ENCODE results near the gene SIRT7.

The SIRT7 gene

GRCh38 chr17:81932333-81932983, 14.5 kb upstream of the SIRT7 start:
- CTCF ChIA-PET: no interaction called here
- peak overlapping the region; percentile 24 for H3K27ac Mint-ChIP-seq
- peaks cover 39% of the 10 kb centered on the region for H3K27me3 Mint-ChIP-seq
- no peaks in the 10 kb centered on the region for H3K9me3 Mint-ChIP-seq
- DNase-seq: no peak
- H3K36me3 Mint-ChIP-seq: no peaks in the 10 kb centered on the region
- no peak overlapping the region for H3K4me3 Mint-ChIP-seq
- H3K4me1 Mint-ChIP-seq: peaks cover 20% of the 10 kb centered on the region

- DNase-seq: no peak
- Mint-ChIP-seq H3K27ac (no peak overlapping the region), H3K27me3 (peaks cover 39% of the 10 kb centered on the region), H3K4me3 (no peak overlapping the region), H3K9me3 (no peaks in the 10 kb centered on the region), H3K4me1 (peaks cover 20% of the 10 kb centered on the region), H3K36me3 (no peaks in the 10 kb centered on the region)
- CTCF ChIA-PET: no interaction called here
Measured at GRCh38 chr17:81931557-81932332, 13.8 kb upstream of the SIRT7 start.

GRCh38 chr17:81931189-81931556, 13.2 kb upstream of the SIRT7 start:
- peak overlapping the region; percentile 17 for H3K27ac Mint-ChIP-seq
- DNase-seq: no peak
- CTCF ChIA-PET: no interaction called here
- peaks cover 39% of the 10 kb centered on the region for H3K27me3 Mint-ChIP-seq
- no peaks in the 10 kb centered on the region for H3K9me3 Mint-ChIP-seq
- H3K36me3 Mint-ChIP-seq: no peaks in the 10 kb centered on the region
- H3K4me1 Mint-ChIP-seq: peaks cover 20% of the 10 kb centered on the region
- H3K4me3 Mint-ChIP-seq: peak overlapping the region; percentile 15

- H3K27me3 Mint-ChIP-seq: peaks cover 39% of the 10 kb centered on the region
- CTCF ChIA-PET: no interaction called here
Measured at GRCh38 chr17:81930142-81931125, 12.5 kb upstream of the SIRT7 start.

GRCh38 chr17:81929253-81930141, 11.5 kb upstream of the SIRT7 start:
- peaks cover 39% of the 10 kb centered on the region for H3K27me3 Mint-ChIP-seq
- H3K36me3 Mint-ChIP-seq: no peaks in the 10 kb centered on the region
- no peak for DNase-seq
- CTCF ChIA-PET: no interaction called here
- no peak overlapping the region for H3K27ac Mint-ChIP-seq
- H3K4me3 Mint-ChIP-seq: peak overlapping the region; percentile 49
- H3K9me3 Mint-ChIP-seq: no peaks in the 10 kb centered on the region
- H3K4me1 Mint-ChIP-seq: peaks cover 31% of the 10 kb centered on the region

More at GRCh38 chr17:81930142-81931125, 12.5 kb upstream of the SIRT7 start:
- no peaks in the 10 kb centered on the region for H3K9me3 Mint-ChIP-seq
- H3K4me1 Mint-ChIP-seq: peaks cover 21% of the 10 kb centered on the region
- H3K36me3 Mint-ChIP-seq: no peaks in the 10 kb centered on the region
- peak overlapping the region; percentile 15 for H3K4me3 Mint-ChIP-seq
- DNase-seq: no peak
- peak overlapping the region; percentile 49 for H3K27ac Mint-ChIP-seq

GRCh38 chr17:81928544-81929252, 10.7 kb upstream of the SIRT7 start:
- H3K9me3 Mint-ChIP-seq: no peaks in the 10 kb centered on the region
- H3K36me3 Mint-ChIP-seq: no peaks in the 10 kb centered on the region
- H3K27me3 Mint-ChIP-seq: peaks cover 39% of the 10 kb centered on the region
- H3K4me3 Mint-ChIP-seq: peak overlapping the region; percentile 58
- peaks cover 38% of the 10 kb centered on the region for H3K4me1 Mint-ChIP-seq
- DNase-seq: no peak
- CTCF ChIA-PET: interaction anchor here (2.3 kb wide), 1 partner anchor 12 kb away, joined by 8 read pairs; the partner anchor contains the start of gene SIRT7
- no peak overlapping the region for H3K27ac Mint-ChIP-seq

GRCh38 chr17:81927653-81928543, 9.9 kb upstream of the SIRT7 start, which contains the start of gene MAFG:
TSS of gene MAFG (minus strand) at chr17:81927735. CDS start at chr17:81923185, 4,550 bp downstream.
- CTCF ChIA-PET: interaction anchor here (0.8 to 2.3 kb wide), 4 partner anchors 11 to 110 kb away, joined by 3 to 8 read pairs (median 4); partner anchors contain the start of genes DCXR and SIRT7
- Mint-ChIP-seq H3K9me3 (no peaks in the 10 kb centered on the region), H3K4me1 (peaks cover 41% of the 10 kb centered on the region), H3K36me3 (peaks cover under 1% of the 10 kb centered on the region), H3K27ac (peak within 1 kb of the TSS; percentile 94), H3K4me3 (peak within 1 kb of the TSS; percentile 88), H3K27me3 (peaks cover 39% of the 10 kb centered on the region)
- DNase-seq: peak; percentile 91

- peak; percentile 45 for DNase-seq
- H3K36me3 Mint-ChIP-seq: peaks cover 3% of the 10 kb centered on the region
- H3K9me3 Mint-ChIP-seq: no peaks in the 10 kb centered on the region
- CTCF ChIA-PET: interaction anchor here (0.8 to 2.3 kb wide), 4 partner anchors 10 to 110 kb away, joined by 3 to 8 read pairs (median 4); partner anchors contain the start of genes DCXR and SIRT7
- peak overlapping the region; percentile 78 for H3K27ac Mint-ChIP-seq
- H3K4me1 Mint-ChIP-seq: peaks cover 41% of the 10 kb centered on the region
- peak overlapping the region; percentile 68 for H3K4me3 Mint-ChIP-seq
- H3K27me3 Mint-ChIP-seq: peaks cover 39% of the 10 kb centered on the region
Measured at GRCh38 chr17:81927152-81927652, 9.2 kb upstream of the SIRT7 start.

GRCh38 chr17:81926451-81927151, 8.6 kb upstream of the SIRT7 start:
- CTCF ChIA-PET: interaction anchor here (1.1 to 2.3 kb wide), 2 partner anchors 9 to 223 kb away, joined by 3 to 8 read pairs; partner anchors contain the start of genes MRPL12 and SIRT7

GRCh38 chr17:81925860-81926450, 8.0 kb upstream of the SIRT7 start:
- peaks cover 28% of the 10 kb centered on the region for H3K27me3 Mint-ChIP-seq
- CTCF ChIA-PET: interaction anchor here (1.1 kb wide), 1 partner anchor 223 kb away, joined by 3 read pairs; the partner anchor contains the start of gene MRPL12
- peaks cover 7% of the 10 kb centered on the region for H3K36me3 Mint-ChIP-seq
- peak overlapping the region; percentile 94 for H3K27ac Mint-ChIP-seq
- no peak for DNase-seq
- peak overlapping the region; percentile 88 for H3K4me3 Mint-ChIP-seq
- H3K4me1 Mint-ChIP-seq: peaks cover 41% of the 10 kb centered on the region
- H3K9me3 Mint-ChIP-seq: no peaks in the 10 kb centered on the region

More at GRCh38 chr17:81926451-81927151, 8.6 kb upstream of the SIRT7 start:
- Mint-ChIP-seq H3K36me3 (peaks cover 3% of the 10 kb centered on the region), H3K9me3 (no peaks in the 10 kb centered on the region), H3K4me1 (peaks cover 41% of the 10 kb centered on the region), H3K4me3 (peak overlapping the region; percentile 88), H3K27me3 (peaks cover 33% of the 10 kb centered on the region), H3K27ac (peak overlapping the region; percentile 94)
- DNase-seq: peak; percentile 74

Data from activated naive CD4-positive, alpha-beta T cell treated with anti-CD3 and anti-CD28 coated beads, Interleukin-2, amount 10 ng/mL, durations not matched to agents 7 days and 5 days (primary cell).